Omental fat pad (tissue), 4 donors: Measurements from ENCODE around the gene CUL9. TPM values are rescaled to one million over a fixed set of nuclear protein-coding genes. Genes with fewer than 3 reads are reported as not detected.

Experiments
- ATAC-seq: fragments of 150-250 bp; one replicate; pipeline ENCODE4 v1.9.1; 2016; ENCODE audit warnings: mild to moderate bottlenecking, moderate library complexity; ENCODE audit not compliant: low FRiP score
- DNase-seq: peaks from one replicate; pipeline ENCODE4 v3.0.0-alpha.2; 2019; ENCODE audit warnings: low spot score
- CTCF ChIP-seq, 3 donors: fragments of 450-650 bp; IDR thresholded peaks; one replicate each; pipeline ENCODE4 v1.5.1; 2016 to 2017; ENCODE audit warnings: antibody characterized with exemption in 3 of 3, mild to moderate bottlenecking in 3 of 3, moderate library complexity in 2 of 3
- total RNA-seq, 4 donors: library from RNA; depleted of rRNA; stranded (reverse); fragments of >200 nt; gene quantifications; one replicate each; pipeline ENCODE4 v1.1.0, GENCODE V29; 2016

The CUL9 gene
- total RNA-seq, 4 donors from 2014 or later, result 24.6 to 41.6 (median 28.7) TPM

DNA sequence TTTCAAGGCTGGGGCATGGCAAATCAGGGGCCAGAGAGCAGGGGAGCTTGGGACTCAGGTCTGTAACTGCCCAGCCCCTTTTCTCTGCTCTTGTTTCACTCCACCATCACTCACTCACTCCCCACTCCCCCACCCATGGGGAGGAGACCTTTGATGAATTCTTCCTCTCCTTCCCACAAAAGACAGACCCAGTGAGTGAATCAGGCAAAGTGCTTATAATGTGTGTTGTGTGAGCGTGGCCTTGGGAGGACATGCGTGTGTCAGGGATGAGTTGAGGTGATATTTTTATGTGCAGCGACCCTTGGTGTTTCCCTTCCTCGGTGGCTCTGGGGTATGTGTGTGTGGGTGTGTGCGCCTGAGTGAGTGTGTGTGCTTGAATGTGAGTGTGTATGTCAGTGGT lies 1.0 kb upstream of the CUL9 start:
- TF ChIP-seq CTCF (IDR thresholded peaks at IDR 0.05), result no peak
- DNase-seq (no peak), ATAC-seq (no peak)

DNA sequence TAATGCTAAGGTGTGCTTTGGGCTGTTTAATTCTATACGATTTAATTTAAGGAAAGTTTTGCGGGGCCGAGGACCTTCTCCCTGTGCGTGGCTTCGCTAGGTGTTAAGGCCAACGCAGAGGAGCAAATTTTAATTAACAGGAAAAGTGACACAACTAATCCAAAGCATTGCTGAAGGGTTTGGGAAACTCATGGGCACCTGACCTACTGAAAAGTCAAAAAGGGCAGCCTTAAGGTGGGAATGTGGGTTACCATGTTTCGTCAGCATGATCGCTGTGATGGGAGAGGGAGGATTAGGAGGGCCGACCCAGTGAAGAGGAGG lies 415 bp upstream of the CUL9 start:
- peak; percentile 12 for ATAC-seq
- DNase-seq, result no peak
- no peak for TF ChIP-seq CTCF (IDR thresholded peaks at IDR 0.05)

DNA sequence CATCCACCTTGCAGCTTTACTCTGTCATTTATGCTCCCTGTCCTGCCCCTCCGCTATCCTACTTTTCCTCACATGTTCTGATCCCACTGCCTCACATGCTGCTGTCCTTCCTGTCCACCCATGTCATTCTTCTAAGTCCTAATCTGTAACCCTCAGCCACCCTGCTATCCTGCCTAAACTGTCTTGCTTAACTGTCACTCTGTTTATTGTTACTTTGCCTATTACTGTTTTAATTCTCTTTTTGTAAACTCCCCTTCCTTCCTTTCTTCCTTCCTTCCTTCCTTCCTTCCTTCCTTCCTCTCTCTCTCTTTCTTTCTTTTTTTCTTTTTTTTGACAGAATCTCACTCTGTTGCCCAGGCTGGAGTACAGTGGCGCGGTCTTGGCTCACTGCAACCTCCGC lies 1.4 kb downstream of the CUL9 start:
- no peak for TF ChIP-seq CTCF (IDR thresholded peaks at IDR 0.05)
- ATAC-seq (no peak), DNase-seq (no peak)

GRCh38 chr6:43184268-43184985 lies 2.4 kb downstream of the CUL9 start:
- TF ChIP-seq CTCF (IDR thresholded peaks at IDR 0.05), result no peak
- ATAC-seq (no peak), DNase-seq (no peak)

GRCh38 chr6:43185391-43185985 lies 3.5 kb downstream of the CUL9 start:
- TF ChIP-seq CTCF (IDR thresholded peaks at IDR 0.05), result no peak
- no peak for ATAC-seq
- no peak for DNase-seq

GRCh38 chr6:43186019-43186418 lies 4.0 kb downstream of the CUL9 start:
- no peak for TF ChIP-seq CTCF (IDR thresholded peaks at IDR 0.05)
- no peak for DNase-seq
- no peak for ATAC-seq

GRCh38 chr6:43186706-43187105 lies 4.7 kb downstream of the CUL9 start:
- ATAC-seq, result no peak
- no peak for TF ChIP-seq CTCF (IDR thresholded peaks at IDR 0.05)
- no peak for DNase-seq
